Measurements from ENCODE around the gene KIFC3. TPM values are rescaled to one million over a fixed set of nuclear protein-coding genes. Genes with fewer than 3 reads are reported as not detected.
"Not testable (repeated sequence)": the region's sequence is repeated elsewhere in the genome, so short reads cannot be mapped to it uniquely, and the experiment has no call there.

The KIFC3 gene
- total RNA-seq, 1 donor from 2014 or later, result 39.3 TPM

GRCh38 chr16:57786632-57787518, 15.4 kb downstream of the KIFC3 start:
- DNase-seq (ENCODE audit: low spot score), result peak; percentile 64

GRCh38 chr16:57785924-57786323, 16.4 kb downstream of the KIFC3 start:
- no peak for DNase-seq (ENCODE audit: low spot score)

GRCh38 chr16:57785385-57785784, 16.9 kb downstream of the KIFC3 start:
- no peak for DNase-seq (ENCODE audit: low spot score)

GRCh38 chr16:57784334-57784733, 18.0 kb downstream of the KIFC3 start:
- no peak for DNase-seq (ENCODE audit: low spot score)

GRCh38 chr16:57783883-57784282, 18.4 kb downstream of the KIFC3 start:
- DNase-seq (ENCODE audit: low spot score), result no peak

- DNase-seq (ENCODE audit: low spot score), result no peak
Measured at GRCh38 chr16:57783116-57783515, 19.2 kb downstream of the KIFC3 start.

GRCh38 chr16:57782607-57783055, 19.7 kb downstream of the KIFC3 start:
- DNase-seq (ENCODE audit: low spot score), result not testable (repeated sequence)

- no peak for DNase-seq (ENCODE audit: low spot score)
Measured at GRCh38 chr16:57781741-57782606, 20.3 kb downstream of the KIFC3 start.

GRCh38 chr16:57781349-57781740, 20.9 kb downstream of the KIFC3 start:
- DNase-seq (ENCODE audit: low spot score), result no peak

GRCh38 chr16:57779836-57780235, 22.5 kb downstream of the KIFC3 start:
- DNase-seq (ENCODE audit: low spot score), result not testable (repeated sequence)

- no peak for DNase-seq (ENCODE audit: low spot score)
Measured at GRCh38 chr16:57778658-57779057, 23.6 kb downstream of the KIFC3 start.

GRCh38 chr16:57775661-57776469, 26.4 kb downstream of the KIFC3 start:
- no peak for DNase-seq (ENCODE audit: low spot score)

GRCh38 chr16:57774705-57775285, 27.5 kb downstream of the KIFC3 start:
- no peak for DNase-seq (ENCODE audit: low spot score)

- DNase-seq (ENCODE audit: low spot score), result no peak
Measured at GRCh38 chr16:57773655-57774295, 28.5 kb downstream of the KIFC3 start.

GRCh38 chr16:57773019-57773418, 29.3 kb downstream of the KIFC3 start:
- no peak for DNase-seq (ENCODE audit: low spot score)

GRCh38 chr16:57771141-57771785, 31.0 kb downstream of the KIFC3 start:
- DNase-seq (ENCODE audit: low spot score), result no peak

- DNase-seq (ENCODE audit: low spot score), result no peak
Measured at GRCh38 chr16:57770361-57770760, 31.9 kb downstream of the KIFC3 start.

- no peak for DNase-seq (ENCODE audit: low spot score)
Measured at GRCh38 chr16:57769541-57770145, 32.6 kb downstream of the KIFC3 start.

- DNase-seq (ENCODE audit: low spot score), result no peak
Measured at GRCh38 chr16:57766714-57767348, 35.5 kb downstream of the KIFC3 start.

Measured in mucosa of gallbladder (tissue), 1 donor.